PC-9 (cell line): ENCODE measurements around the gene WDR59. TPM values are rescaled to one million over a fixed set of nuclear protein-coding genes. Genes with fewer than 3 reads are reported as not detected.

Experiments used
- BruUV-seq: library from RNA; stranded (reverse); fragments of 400-500 nt; replicated peaks from 2 replicates; lab custom pipeline; 2021; lab: Mats Ljungman, UMichigan
- CTCF ChIA-PET: fragments of 300-600 bp; sonication (Branson Sonifier 250); formaldehyde crosslinking; loops from one replicate; lab custom pipeline; 2022; ENCODE audit warnings: antibody characterized with exemption; lab: Charles Lee
- POLR2A ChIA-PET: fragments of 300-600 bp; sonication (Branson Sonifier 250); formaldehyde crosslinking; loops from one replicate; lab custom pipeline; 2022; ENCODE audit warnings: antibody characterized with exemption; ENCODE audit not compliant: unreplicated experiment; lab: Charles Lee
- DNase-seq, 2 experiments: peaks; one replicate each; pipeline versions ENCODE4 v3.0.0 to v3.0.0-alpha.2; 2015 to 2022; ENCODE audit warnings: mixed read lengths in 1 of 2
- H2AFZ ChIP-seq: fragments of 200-600 bp; sonication (generic); 2 replicates; pipeline ENCODE4 v1.8.1; 2017; ENCODE audit warnings: antibody characterized with exemption
- H3F3A ChIP-seq: fragments of 200-600 bp; sonication (generic); 2 replicates; pipeline ENCODE4 v1.8.1; 2017; ENCODE audit warnings: antibody characterized with exemption, mild to moderate bottlenecking, low read depth; ENCODE audit not compliant: insufficient read depth
- H3K27ac ChIP-seq: fragments of 200-600 bp; sonication (generic); 2 replicates; pipeline ENCODE4 v1.6.1; 2016; ENCODE audit warnings: mixed run types
- H3K27me3 ChIP-seq: fragments of 200-600 bp; sonication (generic); 2 replicates; pipeline ENCODE4 v1.6.1; 2016; ENCODE audit warnings: low read depth, mixed run types; ENCODE audit not compliant: insufficient read depth
- H3K36me3 ChIP-seq: fragments of 200-600 bp; sonication (generic); 2 replicates; pipeline ENCODE4 v1.6.1; 2016; ENCODE audit warnings: low read depth, mixed run types
- H3K4me1 ChIP-seq: fragments of 200-600 bp; sonication (generic); replicated peaks from 2 replicates; pipeline ENCODE4 v1.6.1; 2016; ENCODE audit warnings: mixed run types; ENCODE audit not compliant: insufficient read depth
- H3K4me2 ChIP-seq: fragments of 200-600 bp; sonication (generic); 2 replicates; pipeline ENCODE4 v1.6.1; 2017; ENCODE audit warnings: mixed run types
- H3K4me3 ChIP-seq: fragments of 200-600 bp; sonication (generic); 2 replicates; pipeline ENCODE4 v1.6.1; 2016; ENCODE audit warnings: mixed run types
- H3K79me2 ChIP-seq: fragments of 200-600 bp; sonication (generic); 2 replicates; pipeline ENCODE4 v1.6.1; 2017; ENCODE audit warnings: low read depth, mixed run types
- H3K9me2 ChIP-seq: fragments of 200-600 bp; sonication (generic); 2 replicates; pipeline ENCODE4 v1.8.1; 2017; ENCODE audit warnings: mild to moderate bottlenecking; ENCODE audit not compliant: insufficient read depth
- H3K9me3 ChIP-seq: fragments of 200-600 bp; sonication (generic); 2 replicates; pipeline ENCODE4 v1.8.1; 2016; ENCODE audit warnings: low read depth; ENCODE audit not compliant: insufficient read depth
- H4K20me1 ChIP-seq: fragments of 200-600 bp; sonication (generic); 2 replicates; pipeline ENCODE4 v1.8.1; 2017; ENCODE audit not compliant: insufficient read depth
- CTCF ChIP-seq: fragments of 200-600 bp; sonication (generic); conservative IDR thresholded peaks from 2 replicates; pipeline ENCODE4 v1.6.1; 2017; ENCODE audit warnings: mixed run types, antibody characterized with exemption, mild to moderate bottlenecking, moderate library complexity
- EZH2 ChIP-seq: fragments of 200-600 bp; sonication (generic); IDR thresholded peaks from 2 replicates; pipeline ENCODE4 v1.8.0; 2017; ENCODE audit warnings: antibody characterized with exemption, low read depth
- intact Hi-C: fragments of 100-400 bp; cut with micrococcal nuclease; formaldehyde crosslinking; loops from one replicate; pipeline ENCODE4 v1.10.0; 2022; ENCODE audit not compliant: unreplicated experiment
- total RNA-seq: library from RNA; stranded (reverse); gene quantifications from 2 replicates; pipeline ENCODE4 v1.2.3, GENCODE V29; 2021

Gene WDR59
- total RNA-seq, 1 experiment from 2014 or later = 97.1 TPM

DNA sequence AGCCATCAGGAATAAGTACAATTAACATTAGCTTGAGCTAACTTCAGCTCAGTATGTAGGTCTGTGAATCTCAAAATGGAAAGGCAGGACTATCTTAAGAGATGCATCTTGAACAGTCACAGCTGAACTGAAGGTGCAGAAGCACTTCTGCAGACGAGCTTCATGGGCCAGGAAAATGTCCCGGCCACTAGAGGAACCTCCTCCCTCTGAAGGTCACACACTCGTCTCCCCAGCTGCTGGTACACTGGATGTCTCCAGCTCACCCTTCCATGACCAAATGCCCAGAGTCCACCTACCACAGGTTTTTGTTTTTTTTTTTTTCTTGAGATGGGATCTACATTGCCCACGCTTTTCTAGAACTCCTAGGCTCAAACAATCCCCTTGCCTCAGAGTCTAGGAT, 33.2 kb downstream of the WDR59 start:
- DNase-seq = no peak
- H3K36me3 ChIP-seq = peaks cover 16% of the 10 kb centered on the region

DNA sequence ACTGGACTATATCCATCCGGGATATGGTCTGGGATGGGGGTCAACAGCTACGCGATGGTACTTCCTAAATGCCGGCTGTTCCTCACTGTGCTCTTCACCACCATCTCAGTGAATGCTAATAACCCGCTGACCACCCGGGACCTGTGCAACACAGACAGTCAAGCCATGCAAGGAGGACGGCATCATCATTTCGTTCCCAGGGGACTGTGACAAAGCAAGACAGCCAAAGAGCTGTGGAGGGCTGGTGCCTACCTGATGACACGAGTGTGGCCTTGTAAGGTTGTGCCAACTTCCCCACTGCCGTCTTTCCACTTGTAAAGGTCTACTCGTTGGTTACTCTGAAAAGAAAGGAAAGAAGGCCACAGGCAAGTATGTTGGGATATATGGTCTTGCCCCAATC, 33.7 kb downstream of the WDR59 start:
- Histone ChIP-seq H4K20me1 (0 out of 2 replicates have a peak, but pooled peaks cover 3% of the 10 kb centered on the region), H3K27me3 (no peaks in the 10 kb centered on the region), H3F3A (no peaks in the 10 kb centered on the region; the same call in 1 of the 2 replicates), H3K9me3 (no peaks in the 10 kb centered on the region), H3K79me2 (no peaks in the 10 kb centered on the region), H3K4me2 (no peak overlapping the region), H3K4me1 (peaks cover 11% of the 10 kb centered on the region), H3K36me3 (peaks cover 19% of the 10 kb centered on the region), H2AFZ (no peak overlapping the region), H3K27ac (no peak overlapping the region), H3K4me3 (no peak overlapping the region), H3K9me2 (no peaks in the 10 kb centered on the region)
- ChIA-PET CTCF (interaction anchor here (0.7 kb wide), 1 partner anchor 160 kb away, joined by 5 read pairs; no protein-coding TSS in a partner anchor), POLR2A (no interaction called here)
- TF ChIP-seq EZH2 = no peak
- no peak for TF ChIP-seq CTCF
- no peak for DNase-seq
- BruUV-seq = no TSS peak
- intact Hi-C loops = no loop called here

More for the DNA sequence above, 33.2 kb downstream of the WDR59 start:
- no peak overlapping the region for H3K4me2 ChIP-seq
- H3K9me2 ChIP-seq = no peaks in the 10 kb centered on the region
- no peak overlapping the region for H3K4me3 ChIP-seq
- no peaks in the 10 kb centered on the region for H3K9me3 ChIP-seq
- H2AFZ ChIP-seq = no peak overlapping the region
- TF ChIP-seq CTCF (no peak), EZH2 (no peak)
- ChIA-PET CTCF (interaction anchor here (0.7 kb wide), 2 partner anchors 159 to 160 kb away, joined by 5 read pairs; no protein-coding TSS in a partner anchor), POLR2A (no interaction called here)
- H3F3A ChIP-seq = no peaks in the 10 kb centered on the region; the same call in 1 of the 2 replicates
- peaks cover 11% of the 10 kb centered on the region for H3K4me1 ChIP-seq
- H3K27me3 ChIP-seq = no peaks in the 10 kb centered on the region
- BruUV-seq = no TSS peak
- H4K20me1 ChIP-seq = peaks cover 3% of the 10 kb centered on the region; the same call in 1 of the 2 replicates
- no peaks in the 10 kb centered on the region for H3K79me2 ChIP-seq
- H3K27ac ChIP-seq = no peak overlapping the region
- intact Hi-C loops = no loop called here

DNA sequence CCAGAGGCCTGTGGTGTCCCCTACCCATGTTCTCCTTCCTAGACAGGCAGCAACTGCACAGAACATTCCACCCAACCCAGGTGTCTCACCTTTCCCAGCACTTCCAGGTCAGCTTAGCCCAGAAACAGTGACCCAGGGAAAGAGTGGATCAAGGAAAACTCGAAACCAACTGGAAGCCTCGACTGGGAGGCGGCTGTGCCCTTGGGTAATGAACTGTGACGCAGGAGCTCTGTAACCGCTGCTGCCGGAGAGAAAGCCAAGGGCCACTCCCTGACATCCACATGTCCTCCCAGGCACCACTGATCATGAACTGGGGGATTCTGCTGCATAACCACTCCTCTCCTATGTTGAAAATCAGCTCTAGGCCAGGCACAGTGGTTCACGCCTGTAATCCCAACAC, 34.4 kb downstream of the WDR59 start:
- H2AFZ ChIP-seq = no peak overlapping the region
- intact Hi-C loops = no loop called here
- no peaks in the 10 kb centered on the region for H3K27me3 ChIP-seq
- H3K36me3 ChIP-seq = peaks cover 21% of the 10 kb centered on the region
- no peaks in the 10 kb centered on the region for H3K79me2 ChIP-seq
- H3K4me3 ChIP-seq = no peak overlapping the region
- no TSS peak for BruUV-seq
- H3K9me3 ChIP-seq = no peaks in the 10 kb centered on the region
- peaks cover 11% of the 10 kb centered on the region for H3K4me1 ChIP-seq
- no peak overlapping the region for H3K27ac ChIP-seq
- no peaks in the 10 kb centered on the region; the same call in 1 of the 2 replicates for H3F3A ChIP-seq
- TF ChIP-seq EZH2 (no peak), CTCF (no peak)
- DNase-seq = no peak
- CTCF ChIA-PET = no interaction called here
- no peak overlapping the region for H3K4me2 ChIP-seq
- 0 out of 2 replicates have a peak, but pooled peaks cover 3% of the 10 kb centered on the region for H4K20me1 ChIP-seq
- H3K9me2 ChIP-seq = no peaks in the 10 kb centered on the region
- POLR2A ChIA-PET = no interaction called here
